OCI-LY1 (cell line): ENCODE data around the gene OSGIN1.

ENCODE experiments used
- H2AFZ ChIP-seq: fragments of 200-600 bp; sonication (generic), shearing (Covaris generic); 2 replicates; pipeline ENCODE4 v1.6.0; 2014; ENCODE audit warnings: antibody characterized with exemption, mild to moderate bottlenecking, low read length
- H3F3A ChIP-seq: fragments of 200-600 bp; sonication (generic), shearing (Covaris generic); 2 replicates; pipeline ENCODE4 v1.6.0; 2014; ENCODE audit warnings: mild to moderate bottlenecking, antibody characterized with exemption, low read length, moderate library complexity; ENCODE audit not compliant: insufficient read depth
- H3K27ac ChIP-seq: fragments of 200-600 bp; sonication (generic); 2 replicates; pipeline ENCODE4 v1.5.1; 2014; ENCODE audit warnings: low read length, mixed run types, mild to moderate bottlenecking, low read depth; ENCODE audit not compliant: poor library complexity, severe bottlenecking
- H3K27me3 ChIP-seq: fragments of 200-600 bp; sonication (generic); 2 replicates; pipeline ENCODE4 v1.6.0; 2014; ENCODE audit warnings: antibody characterized with exemption, mild to moderate bottlenecking, low read length, moderate library complexity; ENCODE audit not compliant: insufficient read depth
- H3K36me3 ChIP-seq: fragments of 200-600 bp; sonication (generic); 2 replicates; pipeline ENCODE4 v1.6.1; 2014; ENCODE audit warnings: mild to moderate bottlenecking, antibody characterized with exemption, low read length, moderate library complexity, mixed read lengths; ENCODE audit not compliant: insufficient read depth
- H3K4me1 ChIP-seq: fragments of 200-600 bp; sonication (generic); 2 replicates; pipeline ENCODE4 v1.5.1; 2014; ENCODE audit warnings: mild to moderate bottlenecking, low read length, moderate library complexity; ENCODE audit not compliant: insufficient read depth, severe bottlenecking
- H3K4me2 ChIP-seq: fragments of 200-600 bp; sonication (generic), shearing (Covaris generic); 2 replicates; pipeline ENCODE4 v1.6.1; 2014; ENCODE audit warnings: low read length
- H3K4me3 ChIP-seq: fragments of 200-600 bp; sonication (generic); 2 replicates; pipeline ENCODE4 v1.5.1; 2014; ENCODE audit warnings: low read length, low read depth, mild to moderate bottlenecking, mixed read lengths; ENCODE audit not compliant: poor library complexity, severe bottlenecking
- H3K79me2 ChIP-seq: fragments of 200-600 bp; shearing (Covaris generic); 2 replicates; pipeline ENCODE4 v1.6.1; 2016; ENCODE audit warnings: mixed run types, low read length, mixed read lengths; ENCODE audit not compliant: insufficient read depth
- H3K9ac ChIP-seq: fragments of 200-600 bp; sonication (generic), shearing (Covaris generic); 2 replicates; pipeline ENCODE4 v1.6.1; 2014; ENCODE audit warnings: mild to moderate bottlenecking, low read length, mixed read lengths
- H3K9me2 ChIP-seq: fragments of 200-600 bp; sonication (generic), shearing (Covaris generic); 2 replicates; pipeline ENCODE4 v1.6.1; 2014; ENCODE audit warnings: low read depth, mild to moderate bottlenecking, low read length, mixed read lengths
- H3K9me3 ChIP-seq: fragments of 200-600 bp; shearing (Covaris generic); 2 replicates; pipeline ENCODE4 v1.6.1; 2014; ENCODE audit warnings: low read length, mixed read lengths
- H4K20me1 ChIP-seq: fragments of 200-600 bp; sonication (generic), shearing (Covaris generic); 2 replicates; pipeline ENCODE4 v1.6.0; 2016; ENCODE audit warnings: mild to moderate bottlenecking, low read length; ENCODE audit not compliant: insufficient read depth
- EZH2 ChIP-seq: fragments of 200-600 bp; sonication (generic), shearing (Covaris generic); IDR thresholded peaks from 2 replicates; pipeline ENCODE4 v1.8.0; 2017; ENCODE audit warnings: borderline replicate concordance, mixed run types, mild to moderate bottlenecking, antibody characterized with exemption, low read length, moderate library complexity, mixed read lengths
- TF ChIP-seq, protein P1 (sequence below): fragments of 200-600 bp; sonication (generic), shearing (Covaris generic); IDR thresholded peaks from 2 replicates; pipeline ENCODE4 v1.5.1; 2017; ENCODE audit warnings: mild to moderate bottlenecking, antibody characterized with exemption, low read length, moderate library complexity, mixed read lengths

OSGIN1 gene

GRCh38 chr16:83958137-83958845, 5.3 kb downstream of the OSGIN1 start:
- H3K4me3 ChIP-seq, result no peak overlapping the region
- H3K9me3 ChIP-seq, result no peaks in the 10 kb centered on the region
- no peaks in the 10 kb centered on the region for H3K79me2 ChIP-seq
- H3K4me1 ChIP-seq, result peaks cover under 1% of the 10 kb centered on the region
- H3K27me3 ChIP-seq, result peaks cover 11% of the 10 kb centered on the region; the same call in 1 of the 2 replicates
- no peaks in the 10 kb centered on the region for H3F3A ChIP-seq
- no peak overlapping the region for H3K9ac ChIP-seq
- TF ChIP-seq EZH2, result no peak
- TF ChIP-seq, protein P1, sequence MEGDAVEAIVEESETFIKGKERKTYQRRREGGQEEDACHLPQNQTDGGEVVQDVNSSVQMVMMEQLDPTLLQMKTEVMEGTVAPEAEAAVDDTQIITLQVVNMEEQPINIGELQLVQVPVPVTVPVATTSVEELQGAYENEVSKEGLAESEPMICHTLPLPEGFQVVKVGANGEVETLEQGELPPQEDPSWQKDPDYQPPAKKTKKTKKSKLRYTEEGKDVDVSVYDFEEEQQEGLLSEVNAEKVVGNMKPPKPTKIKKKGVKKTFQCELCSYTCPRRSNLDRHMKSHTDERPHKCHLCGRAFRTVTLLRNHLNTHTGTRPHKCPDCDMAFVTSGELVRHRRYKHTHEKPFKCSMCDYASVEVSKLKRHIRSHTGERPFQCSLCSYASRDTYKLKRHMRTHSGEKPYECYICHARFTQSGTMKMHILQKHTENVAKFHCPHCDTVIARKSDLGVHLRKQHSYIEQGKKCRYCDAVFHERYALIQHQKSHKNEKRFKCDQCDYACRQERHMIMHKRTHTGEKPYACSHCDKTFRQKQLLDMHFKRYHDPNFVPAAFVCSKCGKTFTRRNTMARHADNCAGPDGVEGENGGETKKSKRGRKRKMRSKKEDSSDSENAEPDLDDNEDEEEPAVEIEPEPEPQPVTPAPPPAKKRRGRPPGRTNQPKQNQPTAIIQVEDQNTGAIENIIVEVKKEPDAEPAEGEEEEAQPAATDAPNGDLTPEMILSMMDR, result no peak
- H4K20me1 ChIP-seq, result no peaks in the 10 kb centered on the region
- no peak overlapping the region for H3K27ac ChIP-seq
- H3K36me3 ChIP-seq, result no peaks in the 10 kb centered on the region
- H3K9me2 ChIP-seq, result no peaks in the 10 kb centered on the region
- H2AFZ ChIP-seq, result no peak overlapping the region
- no peak overlapping the region for H3K4me2 ChIP-seq

DNA sequence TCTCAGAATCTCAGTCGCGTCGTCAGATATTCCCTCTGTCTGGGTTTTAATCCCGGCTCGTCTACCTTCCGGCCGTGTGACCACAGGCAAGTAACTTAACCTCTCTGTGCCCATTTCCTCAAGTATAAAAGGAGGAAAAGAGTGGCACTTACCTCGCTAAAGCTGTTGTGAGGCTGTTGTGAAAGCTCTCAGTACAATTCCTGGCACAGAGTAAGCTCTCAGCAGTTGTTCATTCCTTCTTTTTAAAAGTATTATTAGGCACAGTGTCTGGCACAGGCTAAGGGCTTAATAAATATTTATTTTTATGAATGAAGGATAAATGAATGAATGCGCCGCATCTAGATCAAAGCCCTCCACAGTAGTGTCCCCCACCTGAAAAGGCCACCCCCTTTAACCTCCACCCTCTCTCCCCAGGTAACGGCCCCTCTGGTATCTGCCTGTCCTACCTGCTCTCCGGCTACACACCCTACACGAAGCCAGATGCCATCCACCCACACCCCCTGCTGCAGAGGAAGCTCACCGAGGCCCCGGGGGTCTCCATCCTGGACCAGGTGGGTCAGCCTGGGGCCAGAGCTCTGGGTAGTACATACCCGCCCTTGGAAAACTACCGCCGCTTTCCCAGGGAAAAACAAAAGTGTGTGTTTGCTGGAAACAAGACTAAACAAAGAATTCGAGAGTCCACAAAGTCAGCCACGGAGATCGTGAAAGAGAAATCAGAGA, 6.0 kb downstream of the OSGIN1 start:
- Histone ChIP-seq H3K4me1 (no peaks in the 10 kb centered on the region), H3K27ac (no peak overlapping the region)
- TF ChIP-seq, protein P1, result no peak
- TF ChIP-seq EZH2, result no peak

DNA sequence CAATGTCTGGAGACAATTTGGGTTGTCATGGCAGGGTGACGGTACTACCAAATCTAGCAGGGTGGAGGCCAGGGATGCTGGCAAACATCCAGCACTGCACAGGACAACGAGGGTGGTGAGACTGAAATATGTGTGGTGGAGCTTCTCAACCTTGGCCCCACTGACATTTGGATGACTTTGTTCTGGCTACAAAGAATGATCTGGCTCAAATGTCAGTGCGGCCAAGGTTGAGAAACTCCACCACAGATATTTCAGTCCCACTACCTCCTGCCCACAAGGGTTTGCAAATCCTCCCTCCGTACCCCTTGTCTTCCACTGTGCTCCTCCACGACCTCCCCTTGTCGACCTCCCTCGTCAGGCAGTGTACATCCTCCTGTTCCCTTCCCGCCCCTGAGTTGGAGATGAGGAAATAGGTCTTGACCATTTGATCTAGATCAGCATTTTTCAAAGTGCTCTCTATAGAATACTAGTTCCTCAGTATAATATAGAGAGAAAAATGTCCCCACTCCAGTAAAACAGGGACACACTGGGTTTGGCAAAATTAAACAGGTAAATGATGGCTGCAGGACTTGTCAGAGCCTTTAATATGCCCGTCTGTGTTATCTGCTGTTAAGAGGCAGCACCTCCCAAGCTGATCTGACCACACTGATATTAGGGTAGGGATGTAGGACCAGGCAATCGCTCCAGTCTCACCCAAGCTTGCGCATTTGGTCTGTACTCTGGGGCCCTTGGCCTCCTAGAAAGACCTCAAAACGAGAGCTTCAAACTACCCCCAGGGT, 6.8 kb downstream of the OSGIN1 start:
- Histone ChIP-seq H3K27me3 (peaks cover 13% of the 10 kb centered on the region; the same call in 1 of the 2 replicates), H3K9me2 (no peaks in the 10 kb centered on the region), H3K4me1 (no peaks in the 10 kb centered on the region), H3K9ac (no peak overlapping the region), H3K9me3 (no peaks in the 10 kb centered on the region), H3F3A (no peaks in the 10 kb centered on the region), H3K27ac (no peak overlapping the region), H3K36me3 (no peaks in the 10 kb centered on the region), H4K20me1 (no peaks in the 10 kb centered on the region), H3K79me2 (no peaks in the 10 kb centered on the region), H3K4me3 (no peak overlapping the region), H3K4me2 (no peak overlapping the region), H2AFZ (no peak overlapping the region)
- TF ChIP-seq, protein P1, result no peak
- no peak for TF ChIP-seq EZH2

More for the DNA sequence above, 6.0 kb downstream of the OSGIN1 start:
- Histone ChIP-seq H3F3A (no peaks in the 10 kb centered on the region), H3K36me3 (no peaks in the 10 kb centered on the region), H3K9me3 (no peaks in the 10 kb centered on the region), H3K79me2 (no peaks in the 10 kb centered on the region), H3K9me2 (no peaks in the 10 kb centered on the region), H3K27me3 (peaks cover 13% of the 10 kb centered on the region; the same call in 1 of the 2 replicates), H2AFZ (no peak overlapping the region), H4K20me1 (no peaks in the 10 kb centered on the region), H3K9ac (no peak overlapping the region), H3K4me3 (no peak overlapping the region), H3K4me2 (no peak overlapping the region)
